Prostate gland (tissue), 2 donors: ENCODE results near the gene ZNF423. TPM values are rescaled to one million over a fixed set of nuclear protein-coding genes. Genes with fewer than 3 reads are reported as not detected.

Source experiments
- DNase-seq: peaks from one replicate; pipeline ENCODE4 v3.0.0-alpha.2; 2019; ENCODE audit warnings: low spot score
- H3K27ac ChIP-seq, 2 donors: fragments of 200-600 bp; sonication (generic); 2 replicates each; pipeline ENCODE4 v1.5.1; 2017 to 2019
- H3K27me3 ChIP-seq: fragments of 200-600 bp; sonication (generic); replicated peaks from 2 replicates; pipeline ENCODE4 v1.5.1; 2019; ENCODE audit not compliant: insufficient read depth
- H3K36me3 ChIP-seq, 2 donors: fragments of 200-600 bp; sonication (generic); 1 replicate in 1 of 2; 2 replicates in 1 of 2; pipeline versions ENCODE4 v1.5.1 to v1.8.1; 2017 to 2019
- H3K4me1 ChIP-seq: fragments of 200-600 bp; sonication (generic); replicated peaks from 2 replicates; pipeline ENCODE4 v1.5.1; 2019
- H3K4me3 ChIP-seq, 2 donors: fragments of 200-600 bp; sonication (generic); 2 replicates each; pipeline ENCODE4 v1.5.1; 2017 to 2019
- H3K9me3 ChIP-seq: fragments of 200-600 bp; sonication (generic); 2 replicates; pipeline ENCODE4 v1.5.1; 2017
- CTCF ChIP-seq, 4 experiments: fragments of 200-600 bp in 2 of 4; fragments of 450-650 bp in 2 of 4; sonication (generic) in 2 of 4; IDR thresholded peaks; 1 replicate in 3 of 4; 2 replicates in 1 of 4; pipeline ENCODE4 v1.5.1; 2016 to 2019; ENCODE audit warnings: antibody characterized with exemption in 4 of 4, mild to moderate bottlenecking in 2 of 4, moderate library complexity in 2 of 4
- POLR2A ChIP-seq: fragments of 450-650 bp; IDR thresholded peaks from one replicate; pipeline ENCODE4 v1.6.1; 2016; ENCODE audit warnings: antibody characterized with exemption, mild to moderate bottlenecking
- POLR2AphosphoS5 ChIP-seq: sonication (generic); formaldehyde crosslinking; IDR thresholded peaks from one replicate; pipeline ENCODE4 v1.6.1; 2017; ENCODE audit warnings: antibody characterized with exemption
- WGBS: methylation state at CpG from one replicate; pipeline ENCODE4 v1.1.5; 2018; 5-methylcytosine and 5-hydroxymethylcytosine counted together
- intact Hi-C: fragments of 100-400 bp; cut with DNase I; formaldehyde crosslinking; loops from one replicate; pipeline ENCODE4 v1.14.2; 2022
- total RNA-seq, 2 donors: library from RNA; depleted of rRNA; stranded (reverse); fragments of >200 nt; gene quantifications; one replicate each; pipeline ENCODE4 v1.1.0, GENCODE V29; 2016

The ZNF423 gene
- total RNA-seq, 2 donors from 2014 or later: 6.1 to 22.7 TPM

- Histone ChIP-seq H3K27me3 (no peaks in the 10 kb centered on the region), H3K36me3 (no peaks in the 10 kb centered on the region), H3K4me3 (no peak overlapping the region), H3K9me3 (no peaks in the 10 kb centered on the region), H3K27ac (no peak overlapping the region), H3K4me1 (peaks cover 4% of the 10 kb centered on the region)
- intact Hi-C loops: loop anchor here (5.0 kb wide), 3 partner anchors 102 to 367 kb away; partner anchors contain the start of gene ZNF423
- TF ChIP-seq POLR2A (no peak), CTCF (IDR thresholded peaks at IDR 0.05) (no peak), POLR2AphosphoS5 (no peak)
- no peak for DNase-seq
- WGBS: 91% methylated on average over 7 of the region's 7 CpGs
These were observed 366.1 kb downstream of the ZNF423 start for GRCh38 chr16:49489686-49490320.

GRCh38 chr16:49488740-49489525 is 367.0 kb downstream of the ZNF423 start:
- peaks cover 4% of the 10 kb centered on the region for H3K4me1 ChIP-seq
- no peak for DNase-seq
- no peak for TF ChIP-seq POLR2AphosphoS5
- no peaks in the 10 kb centered on the region for H3K27me3 ChIP-seq
- H3K36me3 ChIP-seq: no peaks in the 10 kb centered on the region
- H3K9me3 ChIP-seq: no peaks in the 10 kb centered on the region
- H3K27ac ChIP-seq: no peak overlapping the region
- H3K4me3 ChIP-seq: no peak overlapping the region
- intact Hi-C loops: no loop called here
- WGBS: 92% methylated on average over 21 of the region's 21 CpGs

- 96% methylated on average over 4 of the region's 4 CpGs for WGBS
- Histone ChIP-seq H3K4me3 (no peak overlapping the region), H3K9me3 (no peaks in the 10 kb centered on the region), H3K27ac (no peak overlapping the region), H3K36me3 (no peaks in the 10 kb centered on the region), H3K4me1 (peaks cover 4% of the 10 kb centered on the region), H3K27me3 (no peaks in the 10 kb centered on the region)
- intact Hi-C loops: no loop called here
- no peak for TF ChIP-seq POLR2AphosphoS5
- no peak for TF ChIP-seq POLR2A
- no peak for TF ChIP-seq CTCF (IDR thresholded peaks at IDR 0.05)
- DNase-seq: no peak
These were observed 367.6 kb downstream of the ZNF423 start for GRCh38 chr16:49488336-49488735.

GRCh38 chr16:49487746-49488145 is 368.2 kb downstream of the ZNF423 start:
- Histone ChIP-seq H3K36me3 (no peaks in the 10 kb centered on the region), H3K27ac (no peak overlapping the region), H3K27me3 (no peaks in the 10 kb centered on the region), H3K4me3 (no peak overlapping the region), H3K4me1 (peaks cover 4% of the 10 kb centered on the region), H3K9me3 (no peaks in the 10 kb centered on the region)
- 87% methylated on average over 4 of the region's 4 CpGs for WGBS
- no peak for DNase-seq
- TF ChIP-seq CTCF (IDR thresholded peaks at IDR 0.05) (no peak), POLR2A (no peak), POLR2AphosphoS5 (no peak)
- intact Hi-C loops: no loop called here

GRCh38 chr16:49486400-49486799 is 369.5 kb downstream of the ZNF423 start:
- intact Hi-C loops: no loop called here

More at GRCh38 chr16:49486400-49486799, 369.5 kb downstream of the ZNF423 start:
- WGBS: 88% methylated on average over 2 of the region's 2 CpGs
- no peak for DNase-seq
- Histone ChIP-seq H3K4me3 (no peak overlapping the region), H3K36me3 (no peaks in the 10 kb centered on the region), H3K9me3 (no peaks in the 10 kb centered on the region), H3K4me1 (no peaks in the 10 kb centered on the region), H3K27me3 (no peaks in the 10 kb centered on the region), H3K27ac (no peak overlapping the region)
- no peak for TF ChIP-seq CTCF (IDR thresholded peaks at IDR 0.05)
- no peak for TF ChIP-seq POLR2A
- TF ChIP-seq POLR2AphosphoS5: no peak
